GM12873 (cell line): ENCODE measurements around the gene OR6C3.

Experiments used
- CTCF ChIP-seq: IDR thresholded peaks from 2 replicates; pipeline ENCODE4 v1.5.1; 2012; ENCODE audit warnings: low read depth, mild to moderate bottlenecking, moderate library complexity, low read length, control low read depth; ENCODE audit not compliant: insufficient read depth; ENCODE audit errors: missing control alignments

The OR6C3 gene

GRCh38 chr12:55365086-55365485 is 34.5 kb downstream of the OR6C3 start:
- TF ChIP-seq CTCF, result no peak

- TF ChIP-seq CTCF, result no peak
Observed at GRCh38 chr12:55372521-55372920, 42.0 kb downstream of the OR6C3 start.
